ENCODE results near the gene NOX4.
A peak's percentile ranks its signal among the peaks of the same experiment; 100 is the strongest.
"Not testable (repeated sequence)": the region's sequence is repeated elsewhere in the genome, so short reads cannot be mapped to it uniquely, and the experiment has no call there.

Gene NOX4

DNA sequence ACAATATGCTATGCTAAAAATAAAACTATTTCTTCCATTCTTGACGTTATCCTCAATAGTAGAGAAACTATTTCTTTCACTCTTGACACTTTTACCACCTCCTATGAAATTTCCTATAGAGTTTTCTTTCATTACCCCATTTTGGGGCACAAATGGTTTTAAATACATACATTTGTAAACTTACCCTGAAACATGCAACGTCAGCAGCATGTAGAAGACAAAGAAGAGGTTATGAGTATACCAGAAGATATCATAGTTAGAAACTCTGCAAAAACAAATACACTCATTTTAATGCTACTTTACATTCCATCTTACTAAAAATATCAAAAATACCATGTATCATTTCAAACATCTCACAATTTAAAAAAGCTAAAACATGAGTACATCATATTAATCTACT is 69.5 kb downstream of the NOX4 start:
- TF ChIP-seq ZFX (IDR thresholded peaks at IDR 0.05; ENCODE audit: borderline replicate concordance), result no peak
- TF ChIP-seq, protein P1, sequence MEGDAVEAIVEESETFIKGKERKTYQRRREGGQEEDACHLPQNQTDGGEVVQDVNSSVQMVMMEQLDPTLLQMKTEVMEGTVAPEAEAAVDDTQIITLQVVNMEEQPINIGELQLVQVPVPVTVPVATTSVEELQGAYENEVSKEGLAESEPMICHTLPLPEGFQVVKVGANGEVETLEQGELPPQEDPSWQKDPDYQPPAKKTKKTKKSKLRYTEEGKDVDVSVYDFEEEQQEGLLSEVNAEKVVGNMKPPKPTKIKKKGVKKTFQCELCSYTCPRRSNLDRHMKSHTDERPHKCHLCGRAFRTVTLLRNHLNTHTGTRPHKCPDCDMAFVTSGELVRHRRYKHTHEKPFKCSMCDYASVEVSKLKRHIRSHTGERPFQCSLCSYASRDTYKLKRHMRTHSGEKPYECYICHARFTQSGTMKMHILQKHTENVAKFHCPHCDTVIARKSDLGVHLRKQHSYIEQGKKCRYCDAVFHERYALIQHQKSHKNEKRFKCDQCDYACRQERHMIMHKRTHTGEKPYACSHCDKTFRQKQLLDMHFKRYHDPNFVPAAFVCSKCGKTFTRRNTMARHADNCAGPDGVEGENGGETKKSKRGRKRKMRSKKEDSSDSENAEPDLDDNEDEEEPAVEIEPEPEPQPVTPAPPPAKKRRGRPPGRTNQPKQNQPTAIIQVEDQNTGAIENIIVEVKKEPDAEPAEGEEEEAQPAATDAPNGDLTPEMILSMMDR (IDR thresholded peaks at IDR 0.05), result no peak
- no peak overlapping the region for H3K27ac ChIP-seq

DNA sequence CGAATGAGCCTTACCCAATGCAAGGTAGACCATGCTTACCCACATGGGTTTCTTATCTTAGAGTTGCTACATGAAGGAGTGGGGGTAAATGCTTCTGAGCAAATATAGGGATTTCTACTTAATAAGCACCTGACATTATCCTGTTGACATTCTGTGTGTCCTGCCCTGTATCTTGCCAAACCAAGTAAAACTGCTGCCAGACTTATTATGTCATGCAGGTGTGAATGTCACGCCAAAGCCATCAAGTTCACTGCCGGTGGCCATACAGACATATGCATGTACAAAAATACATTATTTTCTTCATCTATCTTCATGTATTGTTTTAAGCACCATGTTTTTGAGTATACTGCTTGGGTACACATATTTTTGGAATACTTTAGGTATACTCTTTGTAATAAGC is 70.2 kb downstream of the NOX4 start:
- TF ChIP-seq ZFX (IDR thresholded peaks at IDR 0.05; ENCODE audit: borderline replicate concordance), result no peak
- TF ChIP-seq, protein P1 (IDR thresholded peaks at IDR 0.05), result no peak
- H3K27ac ChIP-seq, result no peak overlapping the region

DNA sequence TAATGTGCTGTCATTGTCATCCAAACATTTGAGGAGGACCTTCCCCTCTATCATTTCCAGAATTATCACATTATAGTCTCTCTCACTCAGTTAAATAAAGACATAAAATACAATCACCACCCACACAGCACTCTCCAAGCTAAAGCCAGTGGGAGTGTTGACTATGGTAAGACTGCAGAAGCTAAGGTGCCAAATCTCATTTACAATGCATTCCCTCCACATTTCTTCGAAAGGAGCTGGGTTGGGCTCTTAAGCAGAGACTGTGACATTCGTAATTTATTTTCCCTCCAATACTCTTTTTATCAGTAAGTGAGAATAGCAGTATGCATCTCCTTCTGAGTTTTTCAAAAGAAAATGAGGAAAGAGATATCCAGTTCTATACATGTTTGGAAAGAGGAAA is 74.2 kb downstream of the NOX4 start:
- no peak overlapping the region for H3K27ac ChIP-seq
- TF ChIP-seq, protein P1 (IDR thresholded peaks at IDR 0.05), result no peak
- no peak for TF ChIP-seq ZFX (IDR thresholded peaks at IDR 0.05; ENCODE audit: borderline replicate concordance)

DNA sequence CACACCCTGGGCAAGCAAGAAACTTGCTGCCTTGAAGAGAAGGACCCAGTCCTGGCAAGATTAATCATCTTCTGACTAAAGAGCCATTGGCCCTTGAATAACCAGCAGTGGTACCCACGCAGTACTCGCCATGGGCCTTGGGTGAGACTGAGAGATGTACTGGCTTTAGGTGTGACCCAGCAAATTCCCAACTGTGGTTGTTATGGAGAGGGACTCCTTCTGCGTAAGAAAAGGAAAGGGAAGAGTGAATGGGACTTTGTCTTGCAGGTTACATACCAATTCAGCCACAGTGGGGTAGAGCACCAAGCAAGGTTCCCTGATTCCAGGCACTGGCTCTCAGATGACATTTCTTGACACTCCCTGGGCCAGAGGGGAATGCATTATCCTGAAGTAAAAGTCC is 80.1 kb downstream of the NOX4 start:
- H3K27ac ChIP-seq, result not testable (repeated sequence)

DNA sequence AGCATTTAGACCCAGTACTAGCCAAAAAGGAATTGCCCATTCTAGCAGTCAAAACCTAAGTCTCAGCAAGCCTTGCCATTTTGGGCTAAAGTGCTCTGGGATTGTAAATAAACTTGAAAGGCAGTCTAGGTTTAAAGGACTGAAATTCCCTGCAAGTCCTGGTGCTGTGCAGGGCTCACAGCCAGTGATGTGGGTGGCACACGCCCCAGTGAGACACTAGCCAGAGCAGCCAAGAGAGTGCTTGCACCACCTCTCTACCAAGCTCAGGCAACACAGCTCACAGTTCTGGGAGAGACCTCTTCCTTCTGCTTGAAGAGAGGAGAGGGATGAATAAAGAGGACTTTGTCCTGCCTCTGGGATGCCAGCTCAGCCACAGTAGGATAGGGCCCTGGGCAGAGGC is 80.5 kb downstream of the NOX4 start:
- H3K27ac ChIP-seq, result not testable (repeated sequence)

DNA sequence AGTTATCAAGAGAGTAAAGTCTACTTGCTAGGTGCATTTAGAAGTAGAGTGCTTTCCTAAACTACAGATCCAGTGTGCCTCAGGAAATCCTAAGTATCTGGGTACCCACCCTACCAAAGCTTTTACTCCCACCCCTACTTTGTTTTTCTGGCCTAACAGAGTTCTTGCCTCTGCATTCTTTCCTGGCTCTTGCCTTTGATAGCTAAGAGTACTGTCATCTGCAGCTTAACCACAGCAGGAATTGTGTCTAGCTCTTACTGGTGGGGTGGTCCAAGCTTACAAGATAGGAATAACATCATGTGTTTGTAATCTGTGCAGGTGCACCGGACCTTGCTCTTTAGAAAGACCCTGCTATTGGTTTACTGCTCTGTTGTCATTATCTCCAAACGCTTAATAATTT is 82.7 kb downstream of the NOX4 start:
- H3K27ac ChIP-seq, result not testable (repeated sequence)

DNA sequence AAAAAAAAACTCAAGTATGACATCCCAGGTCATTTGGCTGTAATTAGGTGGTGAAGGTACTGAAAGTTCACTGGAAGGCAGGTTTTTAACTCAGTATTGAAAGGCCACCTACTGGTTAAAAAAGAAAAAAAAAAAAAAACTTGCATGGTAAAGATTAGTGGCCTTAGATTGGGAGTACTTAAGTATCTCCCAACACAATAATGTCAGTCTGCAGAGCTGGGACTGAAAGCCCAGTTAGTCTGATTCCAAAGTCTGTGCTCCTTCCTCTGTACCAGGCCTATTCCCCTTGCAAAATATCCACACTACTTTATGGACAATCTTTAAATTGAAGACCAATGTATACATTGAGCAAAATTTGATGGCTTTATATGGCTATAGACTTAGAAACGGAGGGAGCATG is 85.5 kb downstream of the NOX4 start:
- TF ChIP-seq, protein P1 (IDR thresholded peaks at IDR 0.05), result peak; percentile 36
- no peak for TF ChIP-seq ZFX (IDR thresholded peaks at IDR 0.05; ENCODE audit: borderline replicate concordance)
- no peak overlapping the region for H3K27ac ChIP-seq

DNA sequence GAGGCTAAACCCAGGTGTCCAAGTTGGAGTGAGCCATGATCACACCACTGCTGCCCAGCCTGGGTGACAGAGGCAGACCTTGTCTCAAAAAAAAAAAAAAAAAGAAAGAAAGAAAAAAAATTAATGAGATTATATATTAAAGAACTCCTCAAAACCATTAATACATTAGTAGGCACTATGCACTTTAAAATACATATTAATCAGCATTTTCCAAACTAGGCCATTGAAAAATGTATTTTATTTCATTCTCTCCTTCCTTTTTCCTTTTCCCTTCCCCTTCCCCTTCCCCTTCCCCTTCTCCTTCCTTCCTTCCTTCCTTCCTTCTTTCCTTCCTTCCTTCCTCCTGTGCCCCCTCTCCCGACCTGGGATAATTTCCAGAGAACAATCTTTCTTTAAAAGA is 99.5 kb downstream of the NOX4 start:
- not testable (repeated sequence) for H3K27ac ChIP-seq

DNA sequence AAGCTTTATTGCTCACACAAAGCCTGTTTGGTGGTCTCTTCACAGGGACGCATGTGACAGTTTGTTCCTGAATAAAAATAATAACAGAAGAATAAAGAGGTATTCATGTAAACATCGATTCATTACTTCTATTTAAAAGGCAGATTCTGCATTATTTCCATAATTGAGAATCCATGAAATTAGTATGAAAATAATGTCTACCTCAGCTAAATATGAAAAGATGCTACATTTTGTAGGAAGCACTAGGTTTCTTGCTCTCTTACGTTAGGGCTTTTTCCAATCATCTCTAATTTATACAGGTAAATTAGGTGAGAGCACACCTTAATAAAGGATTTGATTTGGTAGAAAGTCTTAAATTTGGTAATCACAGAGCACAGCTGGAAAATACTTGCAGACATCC is 103.7 kb downstream of the NOX4 start:
- H3K27ac ChIP-seq, result not testable (repeated sequence)

DNA sequence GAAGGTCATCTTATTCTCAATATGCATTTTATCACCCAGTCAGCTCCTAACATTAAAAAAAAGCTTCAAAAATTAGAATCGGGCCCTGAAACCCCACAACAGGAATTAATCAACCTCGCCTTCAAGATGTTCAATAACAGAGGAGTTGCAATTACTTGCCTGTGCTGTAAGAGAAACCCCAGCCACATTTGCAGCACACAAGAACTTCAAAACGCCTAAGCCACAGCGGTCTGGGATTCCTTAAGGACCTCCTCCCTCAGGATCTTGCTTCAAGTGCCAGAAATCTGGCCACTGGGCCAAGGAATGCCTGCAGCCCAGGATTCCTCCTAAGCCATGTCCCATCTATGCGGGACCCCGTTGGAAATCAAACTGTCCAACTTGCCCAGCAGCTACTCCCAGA is 108.2 kb downstream of the NOX4 start:
- H3K27ac ChIP-seq, result not testable (repeated sequence)

DNA sequence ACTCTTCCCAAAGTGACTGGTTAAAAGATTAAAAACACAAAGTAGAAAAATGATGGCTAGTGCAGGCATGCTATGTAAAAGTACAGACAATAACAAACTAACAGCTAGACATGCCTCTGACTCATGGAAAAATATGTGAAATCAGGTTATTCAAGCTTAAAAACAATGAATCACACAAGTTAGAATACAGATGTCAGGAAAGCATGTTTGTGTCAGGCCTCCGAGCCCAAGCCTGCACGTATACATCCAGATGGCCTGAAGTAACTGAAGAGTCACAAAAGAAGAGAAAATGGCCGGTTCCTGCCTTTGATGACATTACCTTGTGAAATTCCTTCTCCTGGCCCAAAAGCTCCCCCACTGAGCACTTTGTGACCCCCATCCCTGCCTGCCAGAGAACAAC is 110.1 kb downstream of the NOX4 start:
- TF ChIP-seq, protein P1 (IDR thresholded peaks at IDR 0.05), result no peak
- no peak for TF ChIP-seq ZFX (IDR thresholded peaks at IDR 0.05; ENCODE audit: borderline replicate concordance)
- H3K27ac ChIP-seq, result no peak overlapping the region

DNA sequence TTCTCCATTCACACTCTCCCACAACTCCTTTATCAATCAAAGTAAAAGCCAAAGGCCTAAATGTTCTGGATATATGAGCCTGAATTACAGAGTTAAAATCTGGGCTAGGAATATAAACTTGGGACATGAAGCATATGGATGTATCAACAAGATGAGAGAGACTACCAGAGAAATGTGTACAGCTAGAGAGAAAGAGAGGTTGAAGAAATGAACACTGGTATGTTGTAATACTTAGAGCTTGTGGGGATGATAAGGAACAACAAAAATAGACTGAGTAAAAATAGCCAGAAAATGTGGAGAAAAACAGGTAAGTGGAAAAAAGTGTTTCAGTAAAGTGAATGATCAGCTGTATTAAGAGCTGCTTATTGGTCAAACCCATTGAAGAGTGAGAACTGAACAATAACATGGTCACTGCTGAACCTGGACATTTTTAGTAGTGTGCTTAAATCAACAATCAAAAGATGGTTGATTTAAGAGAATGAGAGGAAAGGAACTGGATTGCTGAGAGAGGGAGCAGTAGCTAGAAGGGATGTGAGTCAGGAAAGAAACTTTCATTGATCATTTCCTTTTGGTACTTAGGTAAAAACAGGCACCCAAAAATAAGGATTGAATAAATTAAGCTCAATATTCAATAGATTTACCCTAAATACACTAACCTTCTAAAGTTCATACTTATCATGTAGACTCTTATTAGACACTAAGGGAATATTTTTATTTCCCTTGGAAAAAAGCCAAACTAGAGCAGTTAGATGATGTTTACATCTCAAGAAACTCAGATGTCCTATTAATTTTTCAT is 111.0 kb downstream of the NOX4 start:
- not testable (repeated sequence) for H3K27ac ChIP-seq

DNA sequence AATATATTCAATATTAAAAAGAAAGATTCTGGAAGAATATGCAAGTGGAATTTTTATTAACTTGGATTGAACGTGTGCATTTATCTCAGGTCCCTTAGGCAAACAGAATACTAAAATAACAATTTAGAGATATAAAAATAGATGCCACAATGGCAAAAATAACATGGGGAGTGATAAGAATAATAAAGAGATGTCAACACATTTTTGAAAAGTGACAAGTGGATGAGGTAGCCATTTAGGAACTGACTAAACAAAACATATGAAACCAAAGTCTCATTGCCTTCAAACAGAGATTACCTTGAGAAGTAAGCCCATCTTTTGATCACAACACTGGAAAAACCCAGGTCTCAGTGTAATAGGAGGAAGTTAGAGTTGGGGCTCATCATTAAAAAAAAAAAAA is 112.2 kb downstream of the NOX4 start:
- not testable (repeated sequence) for H3K27ac ChIP-seq

DNA sequence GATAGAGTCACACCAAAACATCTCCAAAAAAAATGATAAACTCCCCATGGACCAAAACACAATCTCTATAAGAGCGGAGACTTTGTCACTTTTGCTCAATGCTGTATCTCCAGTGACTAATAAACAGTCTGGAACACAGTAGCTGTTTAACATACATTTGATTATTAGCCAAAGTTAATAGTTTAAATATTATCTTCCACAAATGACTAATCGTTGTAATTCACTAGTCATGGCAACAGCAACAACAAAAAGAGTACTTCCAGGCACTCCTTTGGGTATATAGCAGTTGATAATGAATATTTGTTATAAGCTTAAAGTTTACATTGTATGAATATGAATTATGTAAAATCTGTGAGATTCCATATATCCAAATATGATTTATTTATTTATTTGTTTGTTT is 121.8 kb downstream of the NOX4 start:
- H3K27ac ChIP-seq, result not testable (repeated sequence)

DNA sequence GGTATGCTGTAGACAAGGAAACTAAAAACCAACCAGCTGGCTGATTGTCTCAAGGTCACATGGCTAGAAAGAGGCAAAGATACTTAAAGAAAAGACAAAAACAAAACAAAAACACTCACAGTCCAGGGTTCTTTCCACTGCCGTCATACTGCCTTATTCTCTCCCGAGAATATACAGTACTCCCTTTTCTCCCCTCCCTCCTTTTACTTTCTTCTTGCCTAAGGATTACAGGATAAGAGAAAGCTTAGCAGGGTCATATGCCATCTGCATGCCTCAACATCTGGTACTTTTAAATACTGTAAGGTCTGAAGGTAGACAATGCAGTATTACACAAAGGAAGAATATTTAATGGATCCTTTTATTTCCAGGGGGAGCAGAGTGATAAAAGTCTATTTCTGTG is 126.3 kb downstream of the NOX4 start:
- H3K27ac ChIP-seq, result not testable (repeated sequence)

Data from 22Rv1 (cell line).